GM18499 (cell line): ENCODE measurements around the gene PGS1.

ENCODE experiments used
- ATAC-seq: cut with Tn5 transposase; IDR thresholded peaks from one replicate; pipeline ENCODE4 v1.9.1; 2021; ENCODE audit warnings: moderate number of reproducible peaks; ENCODE audit not compliant: insufficient read depth, unreplicated experiment

Gene PGS1

DNA sequence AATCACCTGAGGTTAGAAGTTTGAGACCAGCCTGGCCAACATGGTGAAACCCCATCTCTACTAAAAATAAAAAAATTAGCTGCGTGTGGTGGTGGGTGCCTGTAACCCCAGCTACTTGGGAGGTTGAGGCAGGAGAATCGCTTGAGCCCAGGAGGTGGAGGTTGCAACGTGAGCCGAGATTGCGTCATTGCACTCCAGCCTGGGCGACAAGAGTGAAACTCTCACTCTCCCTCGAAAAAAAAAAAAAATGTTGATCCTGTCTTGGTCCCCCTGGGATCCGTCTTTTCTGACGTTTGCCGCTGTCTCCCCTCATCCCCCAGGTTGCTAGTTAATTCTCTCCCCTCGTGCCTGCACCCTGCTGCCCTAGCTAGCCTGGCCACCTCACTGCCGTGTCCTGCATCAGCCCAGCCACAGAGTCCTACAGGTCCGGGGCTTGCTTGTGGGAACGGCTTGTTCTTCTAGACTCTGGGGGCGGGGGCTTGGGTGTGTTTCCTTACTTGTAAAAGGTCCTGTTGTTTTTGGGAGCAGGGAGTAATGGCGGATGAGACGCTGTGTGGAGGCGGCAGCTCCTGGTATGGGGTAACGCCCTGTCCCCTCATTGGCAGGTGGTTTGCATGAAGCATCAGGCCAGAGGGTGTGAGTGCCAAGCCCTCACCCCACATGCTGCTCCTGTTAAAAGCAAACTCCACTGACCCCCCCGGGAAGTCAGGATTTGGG is 44.6 kb downstream of the PGS1 start:
- ATAC-seq = no peak

DNA sequence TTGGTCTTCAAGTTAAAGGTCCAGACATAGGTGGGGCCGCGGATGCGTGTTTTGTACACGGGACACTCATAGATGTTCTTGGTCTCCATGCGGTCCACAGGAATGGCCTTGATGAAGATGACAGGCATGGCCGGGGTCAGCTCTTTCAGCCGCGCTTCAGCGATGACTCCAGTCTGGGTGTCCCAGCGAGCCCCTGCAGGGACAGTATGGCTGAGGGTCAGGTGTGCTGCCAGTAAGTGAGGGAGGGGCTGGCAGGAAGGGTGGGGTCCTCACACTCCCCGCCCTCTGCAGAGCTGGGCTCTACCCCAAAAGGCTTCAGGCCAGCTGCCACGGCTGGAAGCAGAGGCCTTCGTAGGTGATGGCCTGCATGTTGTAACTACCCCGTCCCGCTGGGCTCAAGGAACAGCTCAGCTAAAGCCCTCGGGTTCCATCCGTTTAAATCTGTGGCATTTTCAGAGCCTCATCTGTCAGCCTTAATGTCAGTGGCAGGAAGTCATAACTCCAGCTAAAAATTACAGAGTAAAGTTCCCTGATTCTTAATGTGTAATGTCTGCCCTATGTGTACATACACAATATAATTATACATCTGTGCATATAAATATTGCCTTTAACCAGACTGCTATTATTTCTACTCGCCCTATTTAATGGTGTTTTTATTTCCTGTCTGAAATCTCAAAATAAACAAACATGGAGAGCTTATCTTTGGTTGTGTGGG is 45.7 kb downstream of the PGS1 start:
- no peak for ATAC-seq

- ATAC-seq = no peak
These were observed 47.0 kb downstream of the PGS1 start for GRCh38 chr17:78425429-78425828.

- no peak for ATAC-seq
These were observed 47.9 kb downstream of the PGS1 start for GRCh38 chr17:78426293-78426879.

- ATAC-seq = no peak
These were observed 48.7 kb downstream of the PGS1 start for GRCh38 chr17:78427140-78427539.

GRCh38 chr17:78428025-78428575 is 49.7 kb downstream of the PGS1 start:
- ATAC-seq = no peak

DNA sequence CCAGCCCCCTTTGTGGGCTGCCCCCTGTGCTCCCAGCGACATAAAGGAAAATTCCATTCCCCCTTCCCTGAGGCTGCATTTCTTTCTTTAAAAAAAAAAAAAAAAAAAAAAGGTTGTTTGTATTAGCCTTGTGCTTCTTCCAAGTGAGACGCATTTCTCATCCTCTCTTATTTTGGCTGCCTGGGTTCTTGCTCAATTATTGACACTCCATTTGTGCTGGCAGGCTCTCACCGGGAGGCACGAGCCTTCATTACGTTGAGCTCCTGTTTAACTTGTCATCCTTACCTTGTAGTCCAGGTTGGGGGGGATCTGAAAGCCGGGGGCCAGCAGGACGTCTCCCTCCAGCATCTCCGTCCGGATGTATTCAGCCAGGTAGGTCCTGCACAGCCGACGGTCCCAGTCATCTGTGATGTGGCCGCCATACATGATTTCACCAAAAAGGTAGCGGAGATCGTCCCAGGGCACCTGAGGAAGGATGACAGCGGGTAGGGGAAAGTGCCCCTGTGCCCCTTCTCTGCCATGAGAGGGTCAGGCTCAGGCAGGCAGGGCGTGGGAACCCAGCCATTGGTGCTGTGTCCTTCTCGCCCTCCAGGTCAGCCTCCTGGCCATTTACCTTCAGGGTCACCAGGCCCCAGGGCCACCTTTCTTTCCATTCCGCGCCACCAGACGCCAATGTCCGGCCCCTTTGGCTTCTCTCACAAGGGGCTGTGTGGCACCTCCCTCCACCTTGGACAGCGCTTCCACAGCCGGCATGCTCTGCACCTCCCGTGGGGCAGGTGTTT is 50.6 kb downstream of the PGS1 start:
- ATAC-seq = no peak

- no peak for ATAC-seq
These were observed 51.2 kb downstream of the PGS1 start for GRCh38 chr17:78429618-78429995.

DNA sequence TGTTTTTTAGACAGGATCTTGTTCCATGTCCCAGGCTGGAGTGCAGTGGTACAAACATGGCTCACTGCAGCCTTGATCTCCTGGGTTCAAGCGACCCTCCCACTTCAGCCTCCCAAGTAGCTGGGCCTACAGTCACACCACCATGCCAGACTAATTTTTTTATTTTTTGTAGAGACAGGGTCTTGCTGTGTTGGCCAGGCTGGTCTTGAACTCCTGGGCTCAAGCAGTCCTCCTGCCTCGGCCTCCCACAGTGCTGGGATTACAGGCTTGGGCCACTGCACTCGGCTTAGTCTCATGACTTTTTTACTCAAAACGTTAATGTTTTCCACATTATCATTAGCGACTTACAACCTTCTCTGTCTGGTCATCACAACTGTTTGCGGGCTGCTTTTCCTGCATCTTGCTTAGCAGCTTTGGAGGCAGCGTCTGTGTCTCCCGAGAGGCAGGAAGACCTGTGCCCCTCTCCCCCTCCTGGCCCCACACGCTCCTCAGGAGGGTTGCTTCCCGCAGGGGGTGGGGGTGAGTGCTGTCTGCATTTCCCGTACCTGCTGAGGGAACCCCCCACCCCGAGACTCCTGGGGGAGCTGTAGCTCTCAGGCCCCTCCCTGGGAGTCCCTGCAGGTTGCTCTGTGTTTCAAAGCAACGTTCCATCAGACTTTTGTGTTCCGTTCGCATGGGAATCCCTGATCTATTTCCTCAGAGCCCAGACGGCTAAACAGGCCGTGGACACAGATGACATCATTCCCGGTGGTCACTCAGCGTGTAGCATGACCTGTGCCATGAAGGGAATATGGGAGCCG is 52.6 kb downstream of the PGS1 start:
- ATAC-seq = no peak

GRCh38 chr17:78431692-78431958 is 53.2 kb downstream of the PGS1 start:
- ATAC-seq = no peak

GRCh38 chr17:78432226-78433012 is 54.0 kb downstream of the PGS1 start:
- no peak for ATAC-seq

DNA sequence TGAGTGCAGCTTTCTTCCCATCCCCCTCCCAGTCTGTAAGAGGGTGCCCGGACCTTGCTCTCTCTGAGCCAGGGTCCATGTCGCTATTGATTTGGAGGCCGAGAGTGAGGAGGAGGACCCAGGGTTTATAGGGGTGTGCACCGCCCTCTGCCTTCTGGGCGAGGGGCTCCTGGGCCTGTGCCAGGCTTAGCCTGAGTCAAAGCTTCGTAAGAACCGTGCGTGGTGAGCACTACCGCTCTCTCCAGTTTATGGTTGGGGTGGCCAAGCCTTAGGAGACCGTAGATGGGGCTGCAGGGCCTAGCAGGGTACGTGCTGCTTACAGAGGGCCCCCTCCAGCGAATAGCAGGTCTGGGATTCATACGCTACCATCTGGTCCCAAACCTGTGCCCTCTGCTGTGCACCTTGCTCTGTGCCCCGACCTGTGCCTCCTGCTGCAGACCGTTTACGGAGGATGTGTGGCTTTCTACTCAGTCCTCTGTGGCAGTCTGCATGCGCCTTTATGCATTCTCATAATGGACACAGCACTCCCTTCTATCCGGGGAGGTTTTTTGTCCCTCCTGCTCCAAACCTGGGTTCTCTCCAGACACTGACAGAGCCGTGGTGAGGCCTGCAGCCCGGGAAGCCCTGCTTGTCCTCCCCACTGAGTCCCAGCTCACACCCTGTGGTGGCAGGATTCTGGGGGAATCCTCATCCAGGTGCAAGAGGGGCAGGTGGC is 54.7 kb downstream of the PGS1 start:
- ATAC-seq = no peak

GRCh38 chr17:78433780-78434335 is 55.4 kb downstream of the PGS1 start:
- ATAC-seq = no peak

- ATAC-seq = no peak
These were observed 56.2 kb downstream of the PGS1 start for GRCh38 chr17:78434455-78435329.

DNA sequence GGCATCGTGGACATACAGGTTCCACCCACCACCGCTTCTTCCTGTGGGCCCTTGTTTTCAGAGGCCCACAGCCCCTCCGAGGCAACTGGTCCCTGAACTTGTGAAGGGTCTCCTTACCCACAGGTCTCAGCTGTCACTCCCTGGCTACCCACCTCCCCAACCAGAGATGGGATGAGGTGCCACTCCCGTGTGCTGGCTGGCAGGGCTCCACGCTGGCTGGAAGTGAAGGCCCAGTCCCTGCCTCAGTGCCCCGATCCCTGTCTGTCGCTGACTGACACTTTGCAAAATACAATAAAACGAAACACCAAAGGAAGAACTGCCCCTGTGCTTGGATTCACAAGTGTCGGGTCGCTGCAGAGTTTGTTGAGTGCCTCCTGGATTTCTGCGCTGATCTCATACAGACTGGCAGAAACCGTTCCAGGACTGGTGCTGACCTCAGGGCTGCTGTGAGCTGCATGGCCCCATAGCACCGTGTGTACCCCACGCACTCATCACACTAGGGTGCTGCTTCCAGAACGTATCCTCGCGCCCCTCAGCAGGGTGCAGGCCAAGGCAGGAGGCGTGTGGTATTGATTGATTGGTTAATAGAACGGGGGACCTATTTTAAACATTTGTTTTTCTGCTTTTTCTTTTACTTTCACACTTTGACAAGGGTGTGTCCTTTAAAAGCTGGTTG is 57.0 kb downstream of the PGS1 start:
- ATAC-seq = no peak

- ATAC-seq = no peak
These were observed 59.2 kb downstream of the PGS1 start for GRCh38 chr17:78437508-78438169.
